Upper lobe of left lung (tissue), 6 donors: ENCODE measurements around the gene TMEM74B. TPM values are rescaled to one million over a fixed set of nuclear protein-coding genes. Genes with fewer than 3 reads are reported as not detected.
A peak's percentile ranks its signal among the peaks of the same experiment; 100 is the strongest.

Experiments
- ATAC-seq, 2 donors: fragments of 200-7000 bp; cut with Tn5 transposase; one replicate each; pipeline ENCODE4 v1.9.1; 2022; ENCODE audit warnings: mild to moderate bottlenecking in 2 of 2, moderate library complexity in 2 of 2; ENCODE audit not compliant: low FRiP score in 2 of 2
- DNase-seq, 2 donors: peaks; one replicate each; pipeline ENCODE4 v3.0.0-alpha.2; 2019 to 2020
- H3K27ac ChIP-seq, 4 donors: fragments of 200-600 bp; sonication (generic); one replicate each; pipeline ENCODE4 v1.5.1; 2016 to 2019
- H3K27me3 ChIP-seq, 4 donors: fragments of 200-600 bp; sonication (generic); one replicate each; pipeline ENCODE4 v1.5.1; 2017 to 2019
- H3K36me3 ChIP-seq, 4 donors: fragments of 200-600 bp; sonication (generic); one replicate each; pipeline ENCODE4 v1.5.1; 2016 to 2019
- H3K4me1 ChIP-seq, 4 donors: fragments of 200-600 bp; sonication (generic); one replicate each; pipeline ENCODE4 v1.5.1; 2018 to 2019
- H3K4me3 ChIP-seq, 4 donors: fragments of 200-600 bp; sonication (generic); one replicate each; pipeline ENCODE4 v1.5.1; 2017 to 2019; ENCODE audit warnings: mild to moderate bottlenecking in 2 of 4, moderate library complexity in 1 of 4
- H3K9me3 ChIP-seq, 4 donors: fragments of 200-600 bp; sonication (generic); one replicate each; pipeline ENCODE4 v1.5.1; 2018 to 2019
- EP300 ChIP-seq, 4 donors: sonication (generic); formaldehyde crosslinking; IDR thresholded peaks; one replicate each; pipeline ENCODE4 v1.5.1; 2017; ENCODE audit warnings: antibody characterized with exemption in 4 of 4, control low read depth in 2 of 4
- POLR2A ChIP-seq, 4 donors: fragments of 450-650 bp; IDR thresholded peaks; one replicate each; pipeline ENCODE4 v1.5.1; 2016 to 2017; ENCODE audit warnings: antibody characterized with exemption in 4 of 4, mild to moderate bottlenecking in 2 of 4
- POLR2AphosphoS5 ChIP-seq, 2 donors: sonication (generic); formaldehyde crosslinking; IDR thresholded peaks; one replicate each; pipeline ENCODE4 v1.5.1; 2017; ENCODE audit warnings: antibody characterized with exemption in 2 of 2
- WGBS, 2 donors: methylation state at CpG; one replicate each; pipeline ENCODE4 v1.1.5; 2017 to 2018; 5-methylcytosine and 5-hydroxymethylcytosine counted together
- total RNA-seq, 6 donors: library from RNA; depleted of rRNA in 4 of 6; stranded (reverse); fragments of >200 nt in 4 of 6; gene quantifications; one replicate each; pipeline versions ENCODE4 v1.1.0 to v1.2.1, GENCODE V29; 2016 to 2021
- TF ChIP-seq, protein P1 (sequence below), 6 experiments: fragments of 450-650 bp in 4 of 6; fragments of 200-600 bp in 2 of 6; sonication (generic) in 2 of 6; IDR thresholded peaks; one replicate each; pipeline ENCODE4 v1.5.1; 2016 to 2019; ENCODE audit warnings: antibody characterized with exemption in 6 of 6
- donor health status: DM: no; HTN: no; CAD: no; lungs with moderate emphysema.
- donor health status: DM: no; HTN: yes; CAD: no; lungs with severe emphysema.

TMEM74B gene
- total RNA-seq, 6 donors from 2014 or later, result 9.3 to 85.9 (median 11.5) TPM

DNA sequence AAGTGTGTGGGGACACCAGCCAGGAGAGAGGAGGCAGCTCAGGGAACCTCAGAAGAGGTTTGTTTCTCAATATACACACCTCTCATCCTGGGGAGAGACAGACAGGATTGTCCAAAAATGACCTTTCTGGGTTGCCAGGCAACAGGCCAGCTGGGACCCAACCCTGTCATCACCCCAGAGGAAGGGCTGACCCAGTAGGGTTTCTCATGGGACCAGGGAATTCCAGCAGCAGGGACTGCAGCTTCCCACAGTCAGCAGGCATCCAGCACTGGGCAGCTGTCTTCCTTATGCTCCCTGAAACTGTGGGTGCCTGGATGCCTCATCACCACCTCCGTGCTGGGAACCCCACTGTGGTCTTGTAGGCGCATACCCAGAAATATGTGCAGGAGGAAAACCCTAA is 19.8 kb upstream of the TMEM74B start:
- WGBS, 2 donors, result 68 to 79% methylated on average over 2 of the region's 2 CpGs
- H3K4me3 ChIP-seq, result no peak overlapping the region
- peak in 1 of 2 donors; percentile 31 for ATAC-seq
- H3K27me3 ChIP-seq, result no peaks in the 10 kb centered on the region
- TF ChIP-seq, protein P1, sequence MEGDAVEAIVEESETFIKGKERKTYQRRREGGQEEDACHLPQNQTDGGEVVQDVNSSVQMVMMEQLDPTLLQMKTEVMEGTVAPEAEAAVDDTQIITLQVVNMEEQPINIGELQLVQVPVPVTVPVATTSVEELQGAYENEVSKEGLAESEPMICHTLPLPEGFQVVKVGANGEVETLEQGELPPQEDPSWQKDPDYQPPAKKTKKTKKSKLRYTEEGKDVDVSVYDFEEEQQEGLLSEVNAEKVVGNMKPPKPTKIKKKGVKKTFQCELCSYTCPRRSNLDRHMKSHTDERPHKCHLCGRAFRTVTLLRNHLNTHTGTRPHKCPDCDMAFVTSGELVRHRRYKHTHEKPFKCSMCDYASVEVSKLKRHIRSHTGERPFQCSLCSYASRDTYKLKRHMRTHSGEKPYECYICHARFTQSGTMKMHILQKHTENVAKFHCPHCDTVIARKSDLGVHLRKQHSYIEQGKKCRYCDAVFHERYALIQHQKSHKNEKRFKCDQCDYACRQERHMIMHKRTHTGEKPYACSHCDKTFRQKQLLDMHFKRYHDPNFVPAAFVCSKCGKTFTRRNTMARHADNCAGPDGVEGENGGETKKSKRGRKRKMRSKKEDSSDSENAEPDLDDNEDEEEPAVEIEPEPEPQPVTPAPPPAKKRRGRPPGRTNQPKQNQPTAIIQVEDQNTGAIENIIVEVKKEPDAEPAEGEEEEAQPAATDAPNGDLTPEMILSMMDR (IDR thresholded peaks at IDR 0.05), result peak in 1 of 6 experiments; percentile 1
- peak; percentile 18 to 58 for TF ChIP-seq POLR2AphosphoS5 (IDR thresholded peaks at IDR 0.05)
- TF ChIP-seq EP300 (IDR thresholded peaks at IDR 0.05), result peak in 2 of 4 donors; percentile 7 to 43
- peak in 1 of 4 donors; percentile 1 for TF ChIP-seq POLR2A (IDR thresholded peaks at IDR 0.05)
- no peaks in the 10 kb centered on the region for H3K36me3 ChIP-seq
- H3K4me1 ChIP-seq, result peaks cover 0 to 11% (median 10%) of the 10 kb centered on the region in 4 donors
- no peak for DNase-seq
- H3K9me3 ChIP-seq, result no peaks in the 10 kb centered on the region
- H3K27ac ChIP-seq, result peak overlapping the region; percentile 38 to 69 (median 53)

DNA sequence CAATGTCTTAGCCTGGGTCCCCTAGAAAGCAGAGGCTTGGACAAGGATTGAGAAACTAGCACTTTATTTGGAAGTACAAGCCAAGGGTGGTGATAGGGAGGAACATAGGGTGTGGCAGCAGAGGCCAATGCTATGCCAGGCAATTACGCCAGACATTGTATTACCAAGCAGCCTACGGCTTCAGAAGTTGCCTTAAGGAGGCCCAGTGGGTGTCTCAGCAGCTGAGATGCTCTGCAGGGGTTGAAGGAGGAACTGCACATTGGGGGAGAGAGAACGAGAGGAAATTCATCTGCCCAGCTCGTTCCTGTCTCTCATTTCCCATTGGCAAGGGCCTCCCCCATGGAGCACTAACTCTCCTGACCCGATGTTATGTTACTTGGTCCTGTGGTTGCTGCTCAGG is 19.3 kb upstream of the TMEM74B start:
- no peak overlapping the region for H3K4me3 ChIP-seq
- H3K9me3 ChIP-seq, result no peaks in the 10 kb centered on the region
- H3K27ac ChIP-seq, result peak overlapping the region; percentile 3 to 69 (median 50)
- no peaks in the 10 kb centered on the region for H3K27me3 ChIP-seq
- no peaks in the 10 kb centered on the region for H3K36me3 ChIP-seq
- ATAC-seq (peak in 1 of 2 donors; percentile 61), DNase-seq (no peak)
- WGBS, 2 donors, result 32 to 69% methylated on average over 5 of the region's 5 CpGs
- peaks cover 0 to 11% (median 11%) of the 10 kb centered on the region in 4 donors for H3K4me1 ChIP-seq
- TF ChIP-seq POLR2AphosphoS5 (IDR thresholded peaks at IDR 0.05), result no peak
- no peak for TF ChIP-seq POLR2A (IDR thresholded peaks at IDR 0.05)
- TF ChIP-seq, protein P1 (IDR thresholded peaks at IDR 0.05), result peak in 1 of 6 experiments; percentile 17
- TF ChIP-seq EP300 (IDR thresholded peaks at IDR 0.05), result no peak

DNA sequence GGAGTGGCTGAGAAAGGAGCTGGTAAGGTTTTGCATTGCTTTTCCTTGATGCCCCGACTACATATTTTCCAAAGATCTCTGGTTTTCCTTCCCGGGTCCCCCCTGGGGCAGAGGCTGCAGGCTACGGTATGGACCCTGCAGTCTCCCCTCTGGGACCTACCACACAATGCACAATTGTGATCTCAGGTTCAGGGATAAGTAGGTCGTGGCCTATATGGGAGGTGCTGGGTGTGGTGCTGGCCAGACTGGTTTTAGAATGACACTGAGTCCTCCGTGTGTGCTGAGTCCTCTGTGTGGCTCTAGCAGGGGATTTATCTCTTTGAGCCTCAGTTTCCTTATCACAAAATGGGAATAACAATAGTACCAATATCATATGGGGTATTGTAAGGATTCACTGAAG is 18.8 kb upstream of the TMEM74B start:
- H3K36me3 ChIP-seq, result no peaks in the 10 kb centered on the region
- H3K27me3 ChIP-seq, result no peaks in the 10 kb centered on the region
- peak overlapping the region in 3 of 4 donors; percentile 3 to 69 (median 64) for H3K27ac ChIP-seq
- WGBS, 2 donors, result 71 to 75% methylated on average over 4 to 5 of the region's 5 CpGs
- peaks cover 0 to 11% (median 11%) of the 10 kb centered on the region in 4 donors for H3K4me1 ChIP-seq
- no peak for TF ChIP-seq POLR2AphosphoS5 (IDR thresholded peaks at IDR 0.05)
- TF ChIP-seq POLR2A (IDR thresholded peaks at IDR 0.05), result no peak
- TF ChIP-seq, protein P1 (IDR thresholded peaks at IDR 0.05), result no peak
- TF ChIP-seq EP300 (IDR thresholded peaks at IDR 0.05), result no peak
- H3K4me3 ChIP-seq, result no peak overlapping the region
- no peak for DNase-seq
- no peaks in the 10 kb centered on the region for H3K9me3 ChIP-seq
- no peak for ATAC-seq

DNA sequence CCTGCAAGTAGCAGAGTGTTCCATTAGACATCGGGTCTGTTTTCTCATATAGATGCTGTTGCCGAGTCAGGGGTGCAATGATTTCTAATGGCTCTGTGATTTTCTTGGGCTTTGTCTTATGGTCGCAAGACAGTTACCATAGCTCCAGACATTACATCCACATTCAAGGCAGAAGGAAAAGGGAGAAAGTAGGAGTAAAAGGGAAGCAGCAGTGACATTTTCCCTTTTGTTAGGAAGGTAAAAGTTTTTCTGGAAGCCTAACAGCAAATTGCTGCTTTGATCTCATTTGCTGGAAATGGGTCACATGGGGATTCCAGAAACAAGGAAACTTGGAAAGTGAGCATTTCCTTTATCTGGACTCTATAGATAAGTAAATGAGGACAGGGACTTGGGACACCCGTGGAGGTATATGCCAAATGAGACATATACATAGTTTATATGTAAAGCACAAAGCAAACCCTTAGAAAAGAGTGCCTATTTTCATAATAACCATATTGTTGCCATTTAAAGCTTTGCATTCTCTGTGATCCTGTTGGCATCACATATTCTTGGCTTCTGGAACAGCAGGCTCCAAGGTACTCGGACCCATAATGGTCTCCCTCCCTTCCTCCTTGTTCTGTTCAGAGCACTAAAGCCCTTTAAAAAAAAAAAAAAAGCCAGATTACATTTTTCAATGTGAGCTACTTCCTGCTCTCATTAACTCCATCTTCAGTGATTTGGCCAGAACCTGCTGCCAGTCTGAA is 18.2 kb upstream of the TMEM74B start, which contains the start of gene C20orf202:
TSS of gene C20orf202 (plus strand) at position 693 of the 743 bp plus-strand sequence. CDS start 132 bp downstream, outside the sequence.
- 63 to 67% methylated on average over 5 of the region's 5 CpGs for WGBS, 2 donors
- no peak for ATAC-seq
- no peak for DNase-seq
- Histone ChIP-seq H3K27me3 (no peaks in the 10 kb centered on the region), H3K27ac (peak within 1 kb of the TSS; percentile 3 to 69 (median 50)), H3K4me1 (peaks cover 0 to 11% (median 11%) of the 10 kb centered on the region in 4 donors), H3K9me3 (no peaks in the 10 kb centered on the region), H3K4me3 (no peak within 1 kb of the TSS), H3K36me3 (no peaks in the 10 kb centered on the region)
- no peak for TF ChIP-seq EP300 (IDR thresholded peaks at IDR 0.05)
- TF ChIP-seq, protein P1 (IDR thresholded peaks at IDR 0.05), result no peak
- TF ChIP-seq POLR2A (IDR thresholded peaks at IDR 0.05), result no peak
- TF ChIP-seq POLR2AphosphoS5 (IDR thresholded peaks at IDR 0.05), result no peak
